ENCODE data around the gene GSDME.
"Not testable (repeated sequence)": the region's sequence is repeated elsewhere in the genome, so short reads cannot be mapped to it uniquely, and the experiment has no call there.

The GSDME gene

GRCh38 chr7:24741679-24742505 is 15.4 kb downstream of the GSDME start:
- DNase-seq (ENCODE audit: low read depth): no peak

- DNase-seq (ENCODE audit: low read depth): no peak
These were observed 16.4 kb downstream of the GSDME start for GRCh38 chr7:24740871-24741270.

- DNase-seq (ENCODE audit: low read depth): no peak
These were observed 18.0 kb downstream of the GSDME start for GRCh38 chr7:24739306-24739705.

GRCh38 chr7:24738577-24738976 is 18.7 kb downstream of the GSDME start:
- no peak for DNase-seq (ENCODE audit: low read depth)

GRCh38 chr7:24737281-24737680 is 20.0 kb downstream of the GSDME start:
- no peak for DNase-seq (ENCODE audit: low read depth)

GRCh38 chr7:24735594-24735993 is 21.7 kb downstream of the GSDME start:
- not testable (repeated sequence) for DNase-seq (ENCODE audit: low read depth)

- DNase-seq (ENCODE audit: low read depth): no peak
These were observed 23.0 kb downstream of the GSDME start for GRCh38 chr7:24734306-24734705.

GRCh38 chr7:24733414-24734060 is 23.7 kb downstream of the GSDME start:
- DNase-seq (ENCODE audit: low read depth): no peak

- no peak for DNase-seq (ENCODE audit: low read depth)
These were observed 24.4 kb downstream of the GSDME start for GRCh38 chr7:24732646-24733413.

- DNase-seq (ENCODE audit: low read depth): no peak
These were observed 26.0 kb downstream of the GSDME start for GRCh38 chr7:24731313-24731712.

GRCh38 chr7:24730018-24730369 is 27.3 kb downstream of the GSDME start:
- no peak for DNase-seq (ENCODE audit: low read depth)

GRCh38 chr7:24729365-24730017 is 27.8 kb downstream of the GSDME start:
- no peak for DNase-seq (ENCODE audit: low read depth)

- DNase-seq (ENCODE audit: low read depth): no peak
These were observed 28.5 kb downstream of the GSDME start for GRCh38 chr7:24728503-24729364.

- no peak for DNase-seq (ENCODE audit: low read depth)
These were observed 29.2 kb downstream of the GSDME start for GRCh38 chr7:24728121-24728500.

- DNase-seq (ENCODE audit: low read depth): no peak
These were observed 29.8 kb downstream of the GSDME start for GRCh38 chr7:24727154-24728120.

- DNase-seq (ENCODE audit: low read depth): no peak
These were observed 31.6 kb downstream of the GSDME start for GRCh38 chr7:24725554-24726241.

- no peak for DNase-seq (ENCODE audit: low read depth)
These were observed 32.6 kb downstream of the GSDME start for GRCh38 chr7:24724451-24725190.

- DNase-seq (ENCODE audit: low read depth): no peak
These were observed 34.1 kb downstream of the GSDME start for GRCh38 chr7:24723178-24723530.

All from T-helper 22 cell (primary cell).